ENCODE data around the gene ALDH1A3. TPM values are rescaled to one million over a fixed set of nuclear protein-coding genes. Genes with fewer than 3 reads are reported as not detected.

ALDH1A3 gene
- total and polyA plus RNA-seq, 8 donors = 6.7 to 16.3 (median 8.9) TPM

GRCh38 chr15:100869151-100869999 lies 10.3 kb upstream of the ALDH1A3 start:
- H3K4me1 ChIP-seq = no peaks in the 10 kb centered on the region
- H3K27ac ChIP-seq = no peak overlapping the region
- peak in 1 of 6 donors; percentile 26 for DNase-seq
- ATAC-seq = no peak
- intact Hi-C loops (cut with DNase I) = no loop called here
- H3K4me3 ChIP-seq = no peak overlapping the region
- no peaks in the 10 kb centered on the region for H3K9me3 ChIP-seq
- no peaks in the 10 kb centered on the region for H3K27me3 ChIP-seq
- TF ChIP-seq CTCF (IDR thresholded peaks at IDR 0.05) = no peak
- 60 to 63% methylated on average over 13 of the region's 13 CpGs for WGBS, 2 donors
- no peaks in the 10 kb centered on the region for H3K36me3 ChIP-seq
- no peak for FAIRE-seq

- no peak overlapping the region for H3K27ac ChIP-seq
- no peaks in the 10 kb centered on the region for H3K4me1 ChIP-seq
- H3K4me3 ChIP-seq = no peak overlapping the region
- intact Hi-C loops (cut with DNase I) = loop anchor here in 1 of 3 donors (10.0 kb wide), 2 partner anchors 208 to 248 kb away; no protein-coding TSS in a partner anchor
- TF ChIP-seq CTCF (IDR thresholded peaks at IDR 0.05) = peak; percentile 83 to 95 (median 88)
- no peaks in the 10 kb centered on the region for H3K36me3 ChIP-seq
- H3K9me3 ChIP-seq = no peaks in the 10 kb centered on the region
- ATAC-seq (peak; percentile 73 to 99 (median 92)), FAIRE-seq (peak; percentile 89), DNase-seq (peak in 5 of 6 donors; percentile 36 to 81 (median 51))
- 24 to 30% methylated on average over 2 of the region's 2 CpGs for WGBS, 2 donors
- H3K27me3 ChIP-seq = no peaks in the 10 kb centered on the region
Observed at GRCh38 chr15:100873029-100873677, 6.5 kb upstream of the ALDH1A3 start.

GRCh38 chr15:100875495-100875894 lies 4.1 kb upstream of the ALDH1A3 start:
- no peak overlapping the region for H3K27ac ChIP-seq
- peak in 2 of 6 donors; percentile 10 to 21 for DNase-seq
- TF ChIP-seq CTCF (IDR thresholded peaks at IDR 0.05) = no peak
- FAIRE-seq = no peak
- no peaks in the 10 kb centered on the region for H3K27me3 ChIP-seq
- H3K4me1 ChIP-seq = no peaks in the 10 kb centered on the region
- no peaks in the 10 kb centered on the region for H3K9me3 ChIP-seq
- intact Hi-C loops (cut with DNase I) = loop anchor here in 1 of 3 donors (10.0 kb wide), 2 partner anchors 211 to 251 kb away; no protein-coding TSS in a partner anchor
- no peak overlapping the region for H3K4me3 ChIP-seq
- H3K36me3 ChIP-seq = no peaks in the 10 kb centered on the region
- no peak for ATAC-seq
- 75 to 78% methylated on average over 2 of the region's 2 CpGs for WGBS, 2 donors

GRCh38 chr15:100875976-100876375 lies 3.7 kb upstream of the ALDH1A3 start:
- DNase-seq (peak in 2 of 6 donors; percentile 23 to 27), ATAC-seq (no peak), FAIRE-seq (no peak)
- Histone ChIP-seq H3K27ac (no peak overlapping the region), H3K27me3 (no peaks in the 10 kb centered on the region), H3K9me3 (no peaks in the 10 kb centered on the region), H3K4me3 (no peak overlapping the region), H3K4me1 (no peaks in the 10 kb centered on the region), H3K36me3 (no peaks in the 10 kb centered on the region)
- 78 to 82% methylated on average over 7 of the region's 7 CpGs for WGBS, 2 donors
- intact Hi-C loops (cut with DNase I) = loop anchor here in 1 of 3 donors (10.0 kb wide), 2 partner anchors 211 to 251 kb away; no protein-coding TSS in a partner anchor
- no peak for TF ChIP-seq CTCF (IDR thresholded peaks at IDR 0.05)

All from pancreas (tissue), 10 donors.